ENCODE results near the gene C19orf53. TPM values are rescaled to one million over a fixed set of nuclear protein-coding genes. Genes with fewer than 3 reads are reported as not detected.

Gene C19orf53
- total RNA-seq, 2 donors from 2014 or later = 62.4 to 73.0 TPM

- Mint-ChIP-seq H3K27ac (peak overlapping the region; percentile 85), H3K4me3 (peak overlapping the region; percentile 94), H3K36me3 (ENCODE audit: low read depth) (no peaks in the 10 kb centered on the region), H3K27me3 (no peaks in the 10 kb centered on the region), H3K4me1 (peaks cover 28% of the 10 kb centered on the region)
- DNase-seq = no peak
- H3K9me3 ChIP-seq (ENCODE audit: control insufficient read depth, low read length, poor library complexity, severe bottlenecking) = no peaks in the 10 kb centered on the region
- ATAC-seq = no peak
Measured at GRCh38 chr19:13794398-13794756, 20.1 kb downstream of the C19orf53 start.

DNA sequence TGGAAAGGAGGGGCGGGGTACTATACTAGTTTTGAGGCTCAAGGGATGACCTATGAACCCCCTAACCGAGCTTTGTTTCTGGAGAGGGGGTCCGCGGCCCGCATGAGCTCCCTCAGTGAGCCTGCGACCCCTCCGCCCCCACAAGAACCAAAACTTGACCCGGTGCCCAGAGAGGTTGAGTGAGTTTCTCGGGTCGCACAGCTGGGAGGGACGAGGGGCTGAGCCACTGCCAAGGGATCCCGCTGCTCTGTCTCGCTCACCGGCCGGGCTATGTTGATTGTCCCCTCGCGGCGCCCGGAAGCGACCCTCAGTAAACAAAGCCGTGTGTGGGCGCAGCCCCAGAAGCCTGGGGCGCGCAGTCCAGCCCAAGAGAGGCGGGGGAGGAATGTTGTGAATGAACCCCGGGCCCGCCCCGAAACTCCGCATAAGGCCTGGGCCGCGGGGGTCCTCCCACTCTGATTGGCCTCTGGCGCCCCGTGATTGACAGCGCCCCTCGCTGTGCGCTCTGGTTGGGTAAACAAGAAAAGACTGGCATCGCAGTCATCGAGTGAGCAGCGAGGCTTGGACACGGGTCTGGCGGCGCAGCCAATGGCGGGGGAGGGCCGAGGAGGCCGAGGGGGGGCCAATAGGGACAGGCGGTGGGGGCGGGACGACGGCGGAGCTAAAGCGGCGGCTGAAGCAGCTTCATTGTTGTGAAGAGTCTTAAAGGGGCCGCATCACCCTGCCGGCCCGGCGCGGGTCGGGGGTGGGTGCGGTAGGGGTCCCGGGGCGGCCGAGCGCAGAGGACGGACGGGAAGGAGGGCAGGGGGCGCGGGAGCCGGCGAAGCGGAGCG lies 20.7 kb downstream of the C19orf53 start, which contains the start of gene ZSWIM4:
ZSWIM4 (plus strand) TSS at position 687 of the 833 bp plus-strand sequence. CDS start 206 bp downstream, outside the sequence.
- Mint-ChIP-seq H3K36me3 (ENCODE audit: low read depth) (no peaks in the 10 kb centered on the region), H3K4me1 (peaks cover 28% of the 10 kb centered on the region)

GRCh38 chr19:13795595-13796300 lies 21.5 kb downstream of the C19orf53 start:
- ATAC-seq (peak; percentile 10), DNase-seq (no peak)
- peak overlapping the region; percentile 85 for H3K27ac Mint-ChIP-seq
- H3K36me3 Mint-ChIP-seq (ENCODE audit: low read depth) = no peaks in the 10 kb centered on the region
- H3K27me3 Mint-ChIP-seq = no peaks in the 10 kb centered on the region
- peaks cover 24% of the 10 kb centered on the region for H3K4me1 Mint-ChIP-seq
- no peaks in the 10 kb centered on the region for H3K9me3 ChIP-seq (ENCODE audit: control insufficient read depth, low read length, poor library complexity, severe bottlenecking)
- H3K4me3 Mint-ChIP-seq = peak overlapping the region; percentile 94

More for the DNA sequence above, 20.7 kb downstream of the C19orf53 start, which contains the start of gene ZSWIM4:
- Mint-ChIP-seq H3K4me3 (peak within 1 kb of the TSS; percentile 94), H3K27me3 (no peaks in the 10 kb centered on the region), H3K27ac (peak within 1 kb of the TSS; percentile 85)
- peak; percentile 62 to 79 (median 77) for DNase-seq
- peak; percentile 91 for ATAC-seq
- no peaks in the 10 kb centered on the region for H3K9me3 ChIP-seq (ENCODE audit: control insufficient read depth, low read length, poor library complexity, severe bottlenecking)

GRCh38 chr19:13796301-13797057 lies 22.2 kb downstream of the C19orf53 start:
- no peaks in the 10 kb centered on the region for H3K36me3 Mint-ChIP-seq (ENCODE audit: low read depth)
- peaks cover 30% of the 10 kb centered on the region for H3K4me1 Mint-ChIP-seq
- H3K27me3 Mint-ChIP-seq = no peaks in the 10 kb centered on the region
- peak overlapping the region; percentile 85 for H3K27ac Mint-ChIP-seq
- no peak for ATAC-seq
- DNase-seq = no peak
- peak overlapping the region; percentile 91 for H3K4me3 Mint-ChIP-seq
- H3K9me3 ChIP-seq (ENCODE audit: control insufficient read depth, low read length, poor library complexity, severe bottlenecking) = no peaks in the 10 kb centered on the region

DNA sequence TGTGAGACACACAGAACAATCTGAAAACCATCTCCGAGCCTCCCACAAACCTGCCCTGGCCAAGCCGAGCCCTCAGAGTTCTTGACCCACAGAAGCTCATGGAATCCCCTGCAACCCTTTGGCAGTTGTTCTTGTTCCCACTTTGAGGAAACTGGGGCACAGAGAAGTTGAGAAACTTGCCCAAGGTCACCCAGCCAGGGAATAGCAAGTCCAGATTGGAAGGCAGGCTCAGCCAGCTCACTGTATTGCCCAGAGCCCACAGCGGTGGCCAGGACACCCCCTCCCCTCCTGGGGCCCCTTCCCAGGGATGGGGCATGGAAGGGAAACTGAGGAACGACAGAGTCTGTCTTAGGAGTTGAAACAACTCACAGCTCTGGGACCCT lies 22.8 kb downstream of the C19orf53 start:
- H3K27ac Mint-ChIP-seq = no peak overlapping the region

DNA sequence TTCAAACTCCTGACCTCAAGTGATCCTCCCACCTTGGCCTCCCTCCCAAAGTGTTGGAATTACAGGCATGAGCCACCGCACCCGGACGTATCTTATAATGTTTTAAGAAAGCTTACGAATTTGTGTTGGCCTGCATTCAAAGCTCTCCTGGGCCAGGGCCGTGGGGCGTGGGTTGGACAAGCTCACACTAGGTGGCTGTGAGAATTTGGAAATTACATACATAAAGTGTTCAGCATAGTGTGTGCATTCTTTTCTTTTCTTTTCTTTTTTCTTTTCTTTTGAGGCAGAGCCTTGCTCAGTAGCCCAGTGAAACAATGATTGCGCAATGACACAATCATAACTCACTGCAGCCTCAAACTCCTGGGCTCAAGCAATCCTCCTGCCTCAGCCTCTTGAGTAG lies 23.6 kb downstream of the C19orf53 start:
- H3K4me3 Mint-ChIP-seq = peak overlapping the region; percentile 12
- no peaks in the 10 kb centered on the region for H3K36me3 Mint-ChIP-seq (ENCODE audit: low read depth)
- H3K9me3 ChIP-seq (ENCODE audit: control insufficient read depth, low read length, poor library complexity, severe bottlenecking) = no peaks in the 10 kb centered on the region
- H3K27ac Mint-ChIP-seq = no peak overlapping the region
- DNase-seq (no peak), ATAC-seq (no peak)
- H3K27me3 Mint-ChIP-seq = no peaks in the 10 kb centered on the region
- peaks cover 32% of the 10 kb centered on the region for H3K4me1 Mint-ChIP-seq

More for the DNA sequence above, 22.8 kb downstream of the C19orf53 start:
- Mint-ChIP-seq H3K4me1 (peaks cover 30% of the 10 kb centered on the region), H3K27me3 (no peaks in the 10 kb centered on the region), H3K36me3 (ENCODE audit: low read depth) (no peaks in the 10 kb centered on the region), H3K4me3 (no peak overlapping the region)
- no peaks in the 10 kb centered on the region for H3K9me3 ChIP-seq (ENCODE audit: control insufficient read depth, low read length, poor library complexity, severe bottlenecking)
- no peak for ATAC-seq
- no peak for DNase-seq

DNA sequence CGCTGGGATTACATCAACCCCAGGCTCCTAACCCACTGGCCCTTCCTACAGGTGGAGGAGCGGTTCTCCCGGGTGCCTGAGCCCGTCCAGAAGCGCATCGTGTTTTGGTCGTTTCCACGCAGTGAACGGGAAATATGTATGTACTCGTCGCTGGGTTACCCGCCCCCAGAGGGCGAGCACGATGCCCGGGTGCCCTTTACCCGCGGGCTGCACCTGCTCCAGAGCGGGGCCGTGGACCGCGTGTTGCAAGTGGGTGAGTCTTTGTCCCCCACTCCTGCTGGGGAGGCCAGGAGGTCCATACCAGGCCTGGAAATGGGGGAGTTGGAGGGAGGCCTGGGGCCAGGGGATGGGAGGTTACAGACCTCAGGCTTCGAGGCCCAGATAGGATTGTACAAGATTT lies 25.4 kb downstream of the C19orf53 start:
- no peak for DNase-seq
- H3K27ac Mint-ChIP-seq = no peak overlapping the region
- H3K4me1 Mint-ChIP-seq = peaks cover 26% of the 10 kb centered on the region
- no peak for ATAC-seq
- H3K36me3 Mint-ChIP-seq (ENCODE audit: low read depth) = no peaks in the 10 kb centered on the region
- H3K27me3 Mint-ChIP-seq = no peaks in the 10 kb centered on the region
- no peak overlapping the region for H3K4me3 Mint-ChIP-seq
- H3K9me3 ChIP-seq (ENCODE audit: control insufficient read depth, low read length, poor library complexity, severe bottlenecking) = no peaks in the 10 kb centered on the region

GRCh38 chr19:13803038-13803437 lies 28.8 kb downstream of the C19orf53 start:
- no peaks in the 10 kb centered on the region for H3K27me3 Mint-ChIP-seq
- H3K36me3 Mint-ChIP-seq (ENCODE audit: low read depth) = no peaks in the 10 kb centered on the region
- H3K4me3 Mint-ChIP-seq = no peak overlapping the region
- no peak overlapping the region for H3K27ac Mint-ChIP-seq
- no peaks in the 10 kb centered on the region for H3K9me3 ChIP-seq (ENCODE audit: control insufficient read depth, low read length, poor library complexity, severe bottlenecking)
- H3K4me1 Mint-ChIP-seq = peaks cover 11% of the 10 kb centered on the region
- DNase-seq (no peak), ATAC-seq (no peak)

GRCh38 chr19:13804830-13805683 lies 30.8 kb downstream of the C19orf53 start:
- DNase-seq = no peak
- Mint-ChIP-seq H3K4me3 (no peak overlapping the region), H3K27ac (no peak overlapping the region), H3K27me3 (no peaks in the 10 kb centered on the region), H3K36me3 (ENCODE audit: low read depth) (no peaks in the 10 kb centered on the region), H3K4me1 (peaks cover 11% of the 10 kb centered on the region)
- ATAC-seq = no peak
- no peaks in the 10 kb centered on the region for H3K9me3 ChIP-seq (ENCODE audit: control insufficient read depth, low read length, poor library complexity, severe bottlenecking)

GRCh38 chr19:13806728-13807127 lies 32.5 kb downstream of the C19orf53 start:
- peaks cover 2% of the 10 kb centered on the region for H3K4me1 Mint-ChIP-seq
- no peaks in the 10 kb centered on the region for H3K36me3 Mint-ChIP-seq (ENCODE audit: low read depth)
- ATAC-seq (no peak), DNase-seq (no peak)
- no peak overlapping the region for H3K27ac Mint-ChIP-seq
- H3K9me3 ChIP-seq (ENCODE audit: control insufficient read depth, low read length, poor library complexity, severe bottlenecking) = no peaks in the 10 kb centered on the region
- H3K4me3 Mint-ChIP-seq = no peak overlapping the region
- no peaks in the 10 kb centered on the region for H3K27me3 Mint-ChIP-seq

DNA sequence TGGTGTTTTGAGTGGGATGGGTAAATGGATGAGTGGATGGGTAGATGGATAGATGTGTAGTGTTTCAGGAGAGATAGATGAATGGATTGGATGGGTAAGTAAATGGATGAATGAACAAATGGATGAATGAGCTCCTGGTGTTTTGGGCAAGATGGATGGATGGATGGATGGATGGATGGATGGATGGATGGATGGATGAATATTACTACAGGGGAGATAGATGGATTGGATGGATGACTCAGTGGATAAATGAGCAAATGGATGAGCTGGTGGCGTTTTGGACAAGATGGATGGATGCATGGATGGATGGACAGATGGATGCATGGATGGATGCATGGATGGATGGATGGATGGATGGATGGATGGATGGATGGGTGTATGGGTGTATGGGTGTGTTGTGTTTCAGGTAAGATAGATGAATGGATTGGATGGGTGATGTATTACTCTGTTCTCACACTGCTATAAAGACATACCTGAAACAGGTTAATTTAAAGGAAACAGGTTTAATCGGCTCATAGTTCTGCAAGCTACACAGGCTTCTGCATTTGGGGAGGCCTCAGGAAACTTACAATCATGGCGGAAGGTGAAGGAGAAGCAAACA lies 33.3 kb downstream of the C19orf53 start:
- ATAC-seq (no peak), DNase-seq (no peak)
- H3K27ac Mint-ChIP-seq = no peak overlapping the region
- H3K4me1 Mint-ChIP-seq = peaks cover 2% of the 10 kb centered on the region
- no peaks in the 10 kb centered on the region for H3K27me3 Mint-ChIP-seq
- no peaks in the 10 kb centered on the region for H3K36me3 Mint-ChIP-seq (ENCODE audit: low read depth)
- no peaks in the 10 kb centered on the region for H3K9me3 ChIP-seq (ENCODE audit: control insufficient read depth, low read length, poor library complexity, severe bottlenecking)
- no peak overlapping the region for H3K4me3 Mint-ChIP-seq

- peaks cover 3% of the 10 kb centered on the region for H3K4me1 Mint-ChIP-seq
- no peak for ATAC-seq
- no peak overlapping the region for H3K27ac Mint-ChIP-seq
- H3K27me3 Mint-ChIP-seq = no peaks in the 10 kb centered on the region
- no peak overlapping the region for H3K4me3 Mint-ChIP-seq
- no peaks in the 10 kb centered on the region for H3K9me3 ChIP-seq (ENCODE audit: control insufficient read depth, low read length, poor library complexity, severe bottlenecking)
- no peak for DNase-seq
- H3K36me3 Mint-ChIP-seq (ENCODE audit: low read depth) = peaks cover 3% of the 10 kb centered on the region
Measured at GRCh38 chr19:13808856-13809255, 34.6 kb downstream of the C19orf53 start.

Data from T-helper 17 cell (primary cell).